ENCODE measurements around the gene PPIP5K1.
"Not testable (repeated sequence)": the region's sequence is repeated elsewhere in the genome, so short reads cannot be mapped to it uniquely, and the experiment has no call there.

PPIP5K1 gene

DNA sequence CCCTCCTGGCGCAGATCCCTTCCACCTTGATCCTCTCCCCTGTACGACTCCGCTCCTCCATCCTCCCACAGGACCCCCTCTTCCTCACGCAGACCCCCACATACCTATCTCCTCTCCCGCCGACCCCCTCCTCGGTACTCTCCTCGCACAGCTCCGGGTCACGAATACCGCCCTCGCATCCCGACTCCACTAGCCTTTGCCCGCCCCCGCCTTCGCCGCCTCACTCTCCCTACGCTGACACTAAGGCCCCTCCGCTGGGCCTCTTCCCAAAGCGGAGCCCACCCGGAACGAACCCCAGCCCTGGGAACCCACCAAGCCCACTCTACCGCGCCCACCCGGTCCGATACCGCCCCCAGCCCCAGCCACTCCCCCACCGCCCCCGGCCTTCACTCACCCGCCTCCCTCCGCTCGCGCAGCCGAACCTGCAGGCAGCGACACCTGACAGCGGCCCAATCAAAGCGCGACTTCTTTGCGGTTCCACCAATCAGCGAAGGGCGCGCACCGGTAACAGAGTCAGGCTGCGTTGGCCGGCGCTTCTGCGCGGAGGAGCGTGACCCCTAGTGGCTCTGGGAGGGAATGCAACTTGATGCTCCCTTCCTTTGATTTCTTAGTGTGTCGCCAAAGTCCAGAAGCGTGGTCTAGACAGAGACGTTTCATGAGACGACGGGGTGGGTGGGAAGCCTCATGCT lies at the start of gene PPIP5K1:
TSS of gene PPIP5K1 (minus strand) at position 431 of the 689 bp plus-strand sequence. CDS start 5,704 bp downstream, outside the sequence.
- not testable (repeated sequence) for H3K27ac ChIP-seq

DNA sequence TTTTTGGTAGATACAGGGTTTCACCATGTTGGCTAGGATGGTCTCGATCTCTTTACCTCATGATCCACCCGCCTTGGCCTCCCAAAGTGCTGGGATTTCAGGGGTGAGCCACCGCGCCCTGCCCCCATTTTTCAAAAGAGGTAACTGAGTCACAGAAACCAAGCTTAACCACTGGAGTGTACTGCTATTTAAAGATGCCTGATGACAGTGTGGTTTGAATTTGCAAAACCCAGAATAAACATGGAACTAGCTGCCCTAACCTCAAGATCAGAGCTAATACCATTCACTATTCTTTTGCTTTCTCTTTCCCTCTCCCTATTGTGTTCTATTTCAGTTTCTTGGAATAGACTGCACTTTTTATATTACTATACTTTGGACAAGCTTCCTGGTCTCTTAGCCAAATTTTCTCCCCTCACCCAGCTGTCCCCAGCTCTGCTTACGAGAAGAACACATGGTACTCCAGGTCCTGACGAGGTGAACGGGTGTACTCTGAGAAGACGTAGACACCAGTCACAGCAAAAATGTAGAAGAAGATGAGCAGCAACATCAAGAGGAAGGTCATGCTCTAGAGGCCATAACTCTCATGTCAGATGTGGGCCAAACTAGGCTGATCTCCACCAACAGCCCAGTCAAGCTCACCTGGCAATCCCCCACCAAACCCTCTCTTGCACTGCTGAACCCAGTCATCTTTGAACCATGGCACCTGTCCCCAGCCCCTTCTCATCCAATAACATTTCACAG lies 48.6 kb upstream of the PPIP5K1 start:
- not testable (repeated sequence) for H3K27ac ChIP-seq

DNA sequence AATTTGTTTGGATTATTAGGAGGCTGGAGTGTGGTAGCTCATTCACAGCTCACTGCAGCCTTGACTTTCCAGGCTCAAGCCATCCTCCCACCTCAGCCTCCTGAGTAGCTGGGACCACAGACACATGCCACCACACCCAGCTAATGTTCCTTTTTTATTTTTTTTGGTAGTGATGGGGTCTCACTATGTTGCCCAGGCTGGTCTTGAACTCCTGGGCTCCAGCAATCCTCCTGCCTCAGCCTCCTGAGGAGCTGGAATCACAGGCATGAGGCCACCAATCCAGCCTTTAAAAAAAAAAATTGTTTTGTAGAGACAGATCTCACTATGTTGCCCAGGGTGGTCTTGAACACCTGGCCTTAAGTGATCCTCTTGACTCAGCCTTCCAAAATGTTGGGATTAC lies 36.9 kb upstream of the PPIP5K1 start:
- H3K27ac ChIP-seq, result not testable (repeated sequence)

DNA sequence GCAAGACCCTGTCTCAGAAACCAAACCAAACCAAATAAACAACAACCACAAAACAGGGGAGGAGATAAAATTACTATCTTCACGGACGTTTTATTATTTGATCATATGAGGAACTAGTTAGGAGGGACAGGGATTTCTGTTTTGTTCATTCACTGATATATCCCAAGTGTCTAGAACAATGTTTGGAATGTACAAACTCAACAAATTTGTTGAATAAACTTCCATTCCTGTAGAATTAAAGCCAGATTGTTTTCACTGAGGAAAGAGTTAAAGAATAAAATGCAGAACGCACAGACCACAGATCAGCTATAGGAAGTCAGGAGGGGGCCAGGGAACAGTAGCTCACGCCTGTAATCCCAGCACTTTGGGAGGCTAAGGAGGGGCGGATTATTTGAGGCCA lies 35.1 kb upstream of the PPIP5K1 start:
- TF ChIP-seq, protein P1, sequence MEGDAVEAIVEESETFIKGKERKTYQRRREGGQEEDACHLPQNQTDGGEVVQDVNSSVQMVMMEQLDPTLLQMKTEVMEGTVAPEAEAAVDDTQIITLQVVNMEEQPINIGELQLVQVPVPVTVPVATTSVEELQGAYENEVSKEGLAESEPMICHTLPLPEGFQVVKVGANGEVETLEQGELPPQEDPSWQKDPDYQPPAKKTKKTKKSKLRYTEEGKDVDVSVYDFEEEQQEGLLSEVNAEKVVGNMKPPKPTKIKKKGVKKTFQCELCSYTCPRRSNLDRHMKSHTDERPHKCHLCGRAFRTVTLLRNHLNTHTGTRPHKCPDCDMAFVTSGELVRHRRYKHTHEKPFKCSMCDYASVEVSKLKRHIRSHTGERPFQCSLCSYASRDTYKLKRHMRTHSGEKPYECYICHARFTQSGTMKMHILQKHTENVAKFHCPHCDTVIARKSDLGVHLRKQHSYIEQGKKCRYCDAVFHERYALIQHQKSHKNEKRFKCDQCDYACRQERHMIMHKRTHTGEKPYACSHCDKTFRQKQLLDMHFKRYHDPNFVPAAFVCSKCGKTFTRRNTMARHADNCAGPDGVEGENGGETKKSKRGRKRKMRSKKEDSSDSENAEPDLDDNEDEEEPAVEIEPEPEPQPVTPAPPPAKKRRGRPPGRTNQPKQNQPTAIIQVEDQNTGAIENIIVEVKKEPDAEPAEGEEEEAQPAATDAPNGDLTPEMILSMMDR (conservative IDR thresholded peaks at IDR 0.05), result no peak
- H3K27ac ChIP-seq, result no peak overlapping the region

DNA sequence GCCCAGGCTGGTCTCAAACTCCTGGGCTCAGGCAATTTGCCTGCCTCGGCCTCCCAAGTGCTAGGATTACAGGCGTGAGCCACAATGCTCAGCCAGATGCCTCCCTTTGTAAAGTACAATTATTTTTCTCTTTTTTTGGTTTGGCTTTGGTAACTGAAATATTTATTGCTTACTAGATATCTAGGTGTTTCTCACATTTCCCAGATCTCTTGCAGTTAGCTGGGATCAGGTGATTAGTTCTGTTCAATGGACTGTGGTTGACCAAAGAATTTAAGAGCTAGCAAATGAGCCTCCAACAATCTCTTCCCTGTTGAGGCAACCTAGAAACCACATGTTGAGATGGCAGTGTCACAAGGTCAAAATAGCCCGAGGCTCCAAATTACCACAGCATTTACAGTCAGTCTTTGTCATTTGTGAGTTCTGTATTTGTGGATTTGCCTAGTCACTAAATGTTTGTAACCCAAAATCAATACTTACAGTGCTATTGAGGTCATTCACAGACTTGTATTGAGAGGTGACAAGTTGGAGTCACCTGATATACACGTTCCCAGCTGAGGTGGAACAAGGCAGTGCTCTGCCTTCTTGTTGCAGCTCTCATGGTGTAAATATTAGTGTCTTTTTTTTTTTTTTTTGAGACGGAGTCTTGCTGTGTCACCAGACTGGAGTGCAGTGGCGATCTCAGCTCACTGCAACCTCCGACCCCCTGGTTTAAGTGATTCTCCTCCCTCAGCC lies 32.2 kb upstream of the PPIP5K1 start:
- not testable (repeated sequence) for H3K27ac ChIP-seq

DNA sequence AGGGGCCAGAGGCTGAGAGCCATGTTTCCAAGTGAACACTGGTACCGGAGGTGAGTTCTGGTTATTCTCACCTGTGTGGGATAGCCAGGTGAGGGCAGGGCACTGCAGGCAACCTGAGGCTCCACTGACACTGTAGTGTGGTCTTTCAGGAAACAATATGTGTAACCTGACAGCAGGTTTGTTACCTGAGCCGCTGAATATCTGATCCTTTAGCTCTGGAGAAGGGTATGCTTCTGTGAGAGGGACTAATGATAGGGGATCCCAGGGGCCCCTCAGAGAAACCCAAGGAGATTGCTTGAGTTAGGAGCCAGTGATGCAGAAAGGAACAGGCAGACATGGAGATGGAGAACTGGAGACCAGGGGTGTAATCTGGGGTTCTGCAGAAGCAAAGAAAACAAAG lies 28.7 kb upstream of the PPIP5K1 start, which contains the start of gene STRC:
TSS of gene STRC (minus strand) at position 101 of the 400 bp plus-strand sequence. CDS start at position 23, 78 bp downstream.
- H3K27ac ChIP-seq, result not testable (repeated sequence)

DNA sequence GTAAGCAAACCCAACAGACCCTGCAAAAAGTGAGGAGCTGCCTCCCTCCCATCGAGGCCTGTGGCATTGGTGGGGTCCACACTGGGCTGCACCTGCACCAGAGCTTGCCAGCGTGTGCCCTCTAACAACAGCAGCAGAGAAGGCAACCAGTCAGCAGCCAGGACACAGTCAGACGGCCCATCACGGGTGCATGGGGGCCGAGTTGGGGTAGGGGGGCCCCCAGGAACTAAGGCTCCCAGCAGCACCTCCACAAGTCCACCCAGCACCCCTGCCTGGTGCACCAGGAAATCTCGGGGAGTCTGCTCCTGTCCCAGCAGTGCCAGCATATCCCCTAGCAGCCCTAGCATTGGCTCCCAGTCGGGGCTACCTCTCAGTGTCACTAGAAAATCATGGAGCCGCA lies 27.7 kb upstream of the PPIP5K1 start:
- not testable (repeated sequence) for H3K27ac ChIP-seq

DNA sequence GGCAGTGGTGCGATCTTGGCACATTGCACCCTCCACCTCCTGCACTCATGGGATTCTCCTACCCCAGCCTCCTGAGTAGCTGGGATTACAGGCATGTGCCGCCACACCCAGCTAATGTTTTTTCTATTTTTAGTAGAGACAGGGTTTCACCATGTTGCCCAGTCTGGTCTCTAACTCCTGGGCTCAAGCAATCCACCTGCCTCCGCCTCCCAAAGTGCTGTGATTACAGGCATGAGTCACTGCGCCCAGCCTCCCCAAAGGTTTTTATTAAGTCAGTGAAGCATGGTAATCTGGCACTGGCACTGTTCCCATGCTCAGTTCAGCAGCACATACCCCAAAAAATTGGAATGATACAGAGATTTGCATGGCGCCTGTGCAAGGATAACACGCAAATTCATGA lies 12.2 kb upstream of the PPIP5K1 start:
- H3K27ac ChIP-seq, result not testable (repeated sequence)

DNA sequence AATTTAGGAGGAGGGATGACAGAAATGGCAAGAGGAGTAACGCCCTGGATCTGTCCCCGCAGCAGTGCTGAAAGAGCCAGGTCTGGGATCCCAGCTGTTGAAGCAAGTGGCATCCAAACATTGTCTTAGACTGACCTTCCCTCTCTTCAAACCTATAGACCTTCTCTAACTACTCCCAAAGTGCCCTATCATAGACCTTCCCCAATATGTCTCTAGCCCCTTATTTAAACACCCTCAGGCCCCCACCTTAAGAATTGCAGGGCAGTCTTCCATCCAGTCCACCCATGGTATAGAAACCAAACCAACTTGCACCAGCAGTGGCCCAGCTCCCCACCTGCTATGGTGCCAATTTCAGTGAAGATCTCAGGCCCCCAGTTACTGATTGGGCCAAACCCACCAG lies 10.2 kb upstream of the PPIP5K1 start:
- H3K27ac ChIP-seq, result not testable (repeated sequence)

DNA sequence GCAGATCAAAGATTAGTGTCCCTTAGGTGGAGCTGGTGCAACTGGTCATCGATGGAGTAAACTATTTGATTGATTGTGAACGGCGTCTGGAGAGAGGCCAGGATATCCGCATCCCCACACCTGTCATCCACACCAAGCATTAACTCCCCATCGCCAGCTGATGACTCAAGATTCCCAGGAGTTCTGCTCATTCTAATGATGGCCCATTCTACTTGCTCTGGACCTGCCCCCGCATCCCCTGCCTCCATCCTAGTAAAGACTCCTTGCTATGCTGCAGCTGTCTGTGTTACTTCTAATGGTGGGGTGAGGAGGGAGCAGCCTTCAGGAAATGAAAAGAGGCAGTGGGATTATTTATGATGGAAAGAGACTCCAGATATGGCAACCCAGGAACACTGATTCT lies 9.1 kb upstream of the PPIP5K1 start:
- H3K27ac ChIP-seq, result not testable (repeated sequence)

DNA sequence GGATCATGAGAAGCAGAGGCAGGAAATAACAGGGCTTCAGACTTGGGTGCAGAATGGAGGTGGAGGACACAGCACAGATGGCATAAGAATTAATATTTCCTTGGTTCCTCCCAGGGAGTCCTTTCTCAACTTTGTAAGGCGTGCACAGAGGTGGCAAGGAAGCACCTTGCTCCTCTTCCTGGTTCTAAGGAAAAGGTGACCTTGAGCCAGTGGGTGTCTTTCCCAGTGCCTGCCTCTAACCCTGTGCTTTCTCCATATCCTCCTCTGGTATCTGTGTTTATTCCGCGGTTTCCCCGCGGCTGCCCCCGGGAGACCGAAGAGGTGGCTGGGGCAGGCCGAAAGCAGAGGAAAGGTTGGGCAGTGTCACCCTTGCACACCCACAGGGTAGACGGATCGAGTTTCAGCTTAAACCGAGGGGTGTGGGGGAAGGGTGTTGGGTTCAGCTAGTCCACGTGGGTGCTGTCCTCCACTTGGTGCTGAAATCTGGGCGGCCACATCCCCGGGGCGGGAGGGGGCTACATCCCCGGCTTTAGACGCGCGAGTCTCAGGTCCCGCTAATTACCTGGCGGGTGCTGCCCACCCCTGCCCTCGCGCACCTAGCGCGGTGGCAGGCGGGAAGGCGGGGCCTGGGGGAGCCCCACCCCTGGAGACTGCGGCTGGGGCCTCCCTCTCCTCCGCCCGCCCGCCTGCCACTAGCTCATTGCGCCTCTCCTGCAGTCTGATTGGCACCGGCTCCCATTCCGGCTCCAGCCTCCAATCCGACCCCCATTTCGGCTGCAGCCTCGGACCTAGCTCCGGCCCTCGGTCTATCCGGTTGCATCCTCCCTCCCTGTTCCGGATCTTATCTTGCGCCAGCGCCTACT lies 3.6 kb upstream of the PPIP5K1 start, which contains the start of gene CKMT1B:
TSS of gene CKMT1B (plus strand) at position 700 of the 863 bp plus-strand sequence. CDS start 192 bp downstream, outside the sequence.
- H3K27ac ChIP-seq, result not testable (repeated sequence)

DNA sequence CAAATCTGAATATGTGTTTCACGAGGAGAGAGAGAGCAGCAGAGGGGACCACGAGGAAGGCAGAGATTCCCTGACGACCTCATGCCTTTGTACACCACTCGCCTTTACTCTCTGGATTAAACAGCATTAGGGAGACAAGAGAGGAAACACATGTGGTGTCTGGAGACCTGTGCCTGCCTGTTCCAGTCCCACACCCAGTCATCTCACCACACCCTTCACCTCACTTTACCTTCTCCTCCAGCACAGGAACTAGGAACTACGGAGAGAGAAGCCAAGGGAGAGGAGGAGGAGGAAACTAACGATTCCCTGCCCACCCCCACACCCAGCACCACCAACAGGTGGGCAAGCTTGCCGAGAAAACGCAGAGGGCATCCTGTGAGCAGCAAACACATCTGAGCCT lies 2.8 kb upstream of the PPIP5K1 start:
- H3K27ac ChIP-seq, result not testable (repeated sequence)

DNA sequence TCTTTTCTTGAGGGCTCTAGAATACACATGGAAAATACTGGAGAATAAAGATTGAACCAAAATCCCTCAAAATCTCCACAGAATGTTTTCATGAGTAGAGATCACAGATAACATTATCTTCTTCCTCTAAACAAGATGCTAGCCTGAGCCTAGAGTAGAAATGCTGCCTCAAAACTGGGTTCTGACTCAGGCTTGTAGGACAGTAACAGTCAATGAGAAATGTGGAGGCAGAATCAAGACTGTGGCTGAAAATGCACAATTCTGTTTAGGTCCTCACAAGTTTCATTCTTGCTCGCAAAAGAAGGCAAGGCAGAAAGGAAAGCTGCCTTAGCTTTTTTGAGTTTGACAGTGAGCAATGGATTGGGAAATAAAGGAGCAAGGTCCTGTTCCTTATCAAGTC lies 15.4 kb downstream of the PPIP5K1 start:
- H3K27ac ChIP-seq, result not testable (repeated sequence)

DNA sequence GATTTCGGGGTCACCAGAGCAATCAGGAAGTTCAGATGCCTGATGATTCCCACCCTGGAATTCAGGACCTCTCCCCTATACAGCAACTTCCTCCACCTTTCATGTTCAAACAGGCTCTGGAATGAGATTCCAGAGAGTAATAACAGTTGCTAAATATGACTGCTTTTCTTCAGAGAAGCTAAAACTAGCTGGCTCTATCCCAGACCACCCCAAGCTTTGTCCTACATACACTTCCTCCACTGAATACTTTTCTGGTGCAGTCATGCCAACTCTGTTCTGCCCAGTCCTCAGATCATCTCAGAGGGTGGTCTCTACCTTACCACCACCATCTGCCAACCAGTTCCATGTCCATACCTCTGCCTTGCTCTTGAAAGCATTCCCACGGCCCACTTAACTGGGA lies 23.4 kb downstream of the PPIP5K1 start:
- not testable (repeated sequence) for H3K27ac ChIP-seq

DNA sequence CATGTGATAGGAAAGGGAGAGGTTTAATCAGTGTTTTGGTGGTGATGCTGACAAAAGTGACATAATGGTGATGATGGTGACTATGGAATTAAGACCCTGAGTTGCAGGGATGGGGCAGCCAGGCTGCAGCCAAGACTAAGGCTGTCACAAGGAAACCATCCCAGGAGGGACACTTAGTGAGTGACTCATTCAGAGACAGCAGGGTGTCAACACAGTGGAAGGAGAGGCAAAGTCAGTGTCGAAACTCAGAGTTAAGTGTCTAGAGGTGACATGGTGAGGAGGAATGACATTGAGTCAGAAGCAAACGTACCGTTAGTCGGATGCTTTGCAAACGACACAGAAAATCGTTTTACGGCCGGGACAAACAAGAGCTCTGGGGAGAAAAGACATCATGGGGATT lies 26.2 kb downstream of the PPIP5K1 start:
- H3K27ac ChIP-seq, result not testable (repeated sequence)

DNA sequence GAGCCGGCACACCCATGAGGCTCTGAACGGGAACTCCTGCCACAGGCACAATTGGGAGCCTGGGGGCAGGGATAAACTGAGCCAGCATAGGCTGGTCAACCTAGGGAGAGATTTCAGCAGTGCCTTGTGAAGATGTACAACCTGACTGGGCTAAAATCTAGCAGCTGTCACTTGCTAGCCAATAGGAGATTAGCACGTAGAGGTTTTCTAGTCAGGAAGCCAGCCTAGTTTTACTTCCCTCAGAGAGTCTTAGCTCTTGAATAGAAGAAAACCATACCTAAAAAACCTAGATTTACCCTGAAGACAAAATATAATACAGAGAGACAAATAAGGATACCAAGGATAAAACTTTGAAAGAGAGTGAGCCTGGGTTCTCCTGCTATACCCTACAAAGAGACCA lies 27.3 kb downstream of the PPIP5K1 start:
- not testable (repeated sequence) for H3K27ac ChIP-seq
